WERI-Rb-1 (cell line): ENCODE data around the gene ADCY9.
"Not testable (repeated sequence)": the region's sequence is repeated elsewhere in the genome, so short reads cannot be mapped to it uniquely, and the experiment has no call there.

Experiments used
- DNase-seq: peaks from one replicate; pipeline ENCODE4 v3.0.0-alpha.2; 2020
- H3K27ac ChIP-seq: fragments of 250-450 bp; sonication (Bioruptor Pico); 2 replicates; pipeline ENCODE4 v1.5.1; 2020; ENCODE audit warnings: mild to moderate bottlenecking, moderate library complexity
- H3K27me3 ChIP-seq: fragments of 250-450 bp; sonication (Bioruptor Pico); 2 replicates; pipeline ENCODE4 v1.5.1; 2021; ENCODE audit warnings: mild to moderate bottlenecking, low read depth, moderate library complexity; ENCODE audit not compliant: insufficient read depth, severe bottlenecking
- H3K36me3 ChIP-seq: fragments of 250-450 bp; sonication (Bioruptor Pico); 2 replicates; pipeline ENCODE4 v1.5.1; 2020; ENCODE audit warnings: mild to moderate bottlenecking, moderate library complexity
- H3K4me3 ChIP-seq: 2 replicates; pipeline ENCODE4 v1.5.1; 2011; ENCODE audit warnings: low read depth, mild to moderate bottlenecking, control low read depth, low read length
- H3K9me3 ChIP-seq: fragments of 250-450 bp; sonication (Bioruptor Pico); 2 replicates; pipeline ENCODE4 v1.5.1; 2021; ENCODE audit warnings: mild to moderate bottlenecking, moderate library complexity; ENCODE audit not compliant: severe bottlenecking
- CTCF ChIP-seq: IDR thresholded peaks from 2 replicates; pipeline ENCODE4 v1.5.1; 2011; ENCODE audit warnings: low read depth, mild to moderate bottlenecking, control low read depth, inconsistent platforms, low read length

ADCY9 gene

GRCh38 chr16:3963203-3963602 is 153.0 kb downstream of the ADCY9 start:
- Histone ChIP-seq H3K36me3 (peaks cover 14% of the 10 kb centered on the region), H3K27ac (no peak overlapping the region), H3K27me3 (no peaks in the 10 kb centered on the region), H3K9me3 (no peaks in the 10 kb centered on the region), H3K4me3 (no peak overlapping the region)
- no peak for DNase-seq
- TF ChIP-seq CTCF: no peak

GRCh38 chr16:3961449-3961849 is 154.8 kb downstream of the ADCY9 start:
- no peak overlapping the region for H3K27ac ChIP-seq
- no peak for DNase-seq
- peaks cover 14% of the 10 kb centered on the region for H3K36me3 ChIP-seq
- no peaks in the 10 kb centered on the region for H3K9me3 ChIP-seq
- no peak overlapping the region for H3K4me3 ChIP-seq
- no peak for TF ChIP-seq CTCF
- no peaks in the 10 kb centered on the region for H3K27me3 ChIP-seq

GRCh38 chr16:3959926-3960590 is 156.2 kb downstream of the ADCY9 start:
- H3K36me3 ChIP-seq, DNase-seq, H3K27me3 ChIP-seq, H3K27ac ChIP-seq, H3K9me3 ChIP-seq: not testable (repeated sequence)
- H3K4me3 ChIP-seq: peak overlapping the region; percentile 38

GRCh38 chr16:3959148-3959547 is 157.1 kb downstream of the ADCY9 start:
- Histone ChIP-seq H3K4me3 (no peak overlapping the region), H3K9me3 (no peaks in the 10 kb centered on the region), H3K27me3 (no peaks in the 10 kb centered on the region), H3K36me3 (no peaks in the 10 kb centered on the region), H3K27ac (no peak overlapping the region)
- DNase-seq: no peak
- no peak for TF ChIP-seq CTCF

GRCh38 chr16:3957344-3957980 is 158.8 kb downstream of the ADCY9 start:
- Histone ChIP-seq H3K27ac (no peak overlapping the region), H3K36me3 (no peaks in the 10 kb centered on the region), H3K9me3 (no peaks in the 10 kb centered on the region), H3K4me3 (no peak overlapping the region), H3K27me3 (no peaks in the 10 kb centered on the region)
- no peak for TF ChIP-seq CTCF
- no peak for DNase-seq

GRCh38 chr16:3954411-3954921 is 161.8 kb downstream of the ADCY9 start:
- DNase-seq: no peak
- TF ChIP-seq CTCF: peak; percentile 13; the same call in 1 of the 2 replicates
- no peaks in the 10 kb centered on the region for H3K27me3 ChIP-seq
- H3K9me3 ChIP-seq: no peaks in the 10 kb centered on the region
- no peaks in the 10 kb centered on the region for H3K36me3 ChIP-seq
- no peak overlapping the region for H3K4me3 ChIP-seq
- no peak overlapping the region for H3K27ac ChIP-seq
